ENCODE measurements around the gene MYBBP1A.

MYBBP1A gene

DNA sequence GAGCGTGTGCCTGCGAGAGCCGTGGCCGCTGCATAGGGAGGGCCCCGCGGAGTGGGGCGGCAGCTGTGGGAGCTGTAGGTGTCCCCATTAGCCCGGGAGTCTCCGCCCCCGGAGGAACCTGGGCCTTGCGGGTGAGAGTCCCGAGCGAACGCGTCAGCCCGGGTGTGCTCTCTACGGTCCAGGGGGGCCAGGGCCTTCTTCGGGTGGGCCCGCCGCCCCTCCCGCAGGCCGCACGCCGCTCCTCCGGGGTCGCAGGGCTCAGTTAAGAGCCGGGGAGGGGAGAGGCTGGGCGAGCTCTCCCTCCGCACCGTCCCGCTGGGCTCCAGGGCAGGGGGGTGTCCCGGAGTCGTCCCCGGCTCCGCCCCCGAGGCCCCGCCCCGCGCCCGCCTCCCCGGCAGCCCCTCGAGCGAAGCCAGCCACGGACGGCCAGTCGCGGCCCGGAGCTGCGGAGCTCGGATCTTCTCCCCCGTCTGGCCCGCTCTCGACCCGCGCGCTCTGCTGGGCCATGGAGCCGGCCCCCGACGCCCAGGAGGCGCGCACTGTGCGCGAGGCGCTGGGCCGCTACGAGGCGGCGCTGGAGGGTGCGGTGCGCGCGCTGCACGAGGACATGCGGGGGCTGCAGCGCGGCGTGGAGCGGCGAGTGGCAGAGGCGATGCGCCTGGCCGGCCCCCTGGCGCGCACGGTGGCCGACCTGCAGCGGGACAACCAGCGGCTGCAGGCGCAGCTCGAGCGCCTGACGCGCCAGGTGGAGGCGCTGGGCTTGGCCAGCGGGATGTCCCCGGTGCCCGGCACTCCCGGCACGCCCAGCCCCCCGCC is 29.1 kb upstream of the MYBBP1A start, which contains the start of gene SMTNL2:
TSS of gene SMTNL2 (plus strand) at position 429 of the 816 bp plus-strand sequence. CDS start at position 506, 77 bp downstream.
- Histone ChIP-seq H3K9me2 (replicated peaks; ENCODE audit: insufficient read depth, low read length) (no peaks in the 10 kb centered on the region), H3F3A (ENCODE audit: insufficient read depth, low read length) (no peaks in the 10 kb centered on the region), H3K27ac (ENCODE audit: low read length) (no peak within 1 kb of the TSS), H3K4me3 (ENCODE audit: low read length) (no peak within 1 kb of the TSS), H3K9me3 (replicated peaks; ENCODE audit: insufficient read depth, low read length) (no peaks in the 10 kb centered on the region), H3K9ac (ENCODE audit: low read length) (no peak within 1 kb of the TSS), H3K36me3 (replicated peaks; ENCODE audit: insufficient read depth, low read length) (no peaks in the 10 kb centered on the region), H3K79me2 (ENCODE audit: low read length) (no peaks in the 10 kb centered on the region), H3K4me2 (ENCODE audit: low read depth, low read length) (no peak within 1 kb of the TSS), H3K4me1 (ENCODE audit: low read length) (no peaks in the 10 kb centered on the region), H3K27me3 (replicated peaks; ENCODE audit: insufficient read depth, low read length) (peaks cover 92% of the 10 kb centered on the region), H2AFZ (ENCODE audit: low read length) (no peak within 1 kb of the TSS), H4K20me1 (ENCODE audit: insufficient read depth, low read length) (no peaks in the 10 kb centered on the region)
- DNase-seq: no peak
- TF ChIP-seq, protein P1, sequence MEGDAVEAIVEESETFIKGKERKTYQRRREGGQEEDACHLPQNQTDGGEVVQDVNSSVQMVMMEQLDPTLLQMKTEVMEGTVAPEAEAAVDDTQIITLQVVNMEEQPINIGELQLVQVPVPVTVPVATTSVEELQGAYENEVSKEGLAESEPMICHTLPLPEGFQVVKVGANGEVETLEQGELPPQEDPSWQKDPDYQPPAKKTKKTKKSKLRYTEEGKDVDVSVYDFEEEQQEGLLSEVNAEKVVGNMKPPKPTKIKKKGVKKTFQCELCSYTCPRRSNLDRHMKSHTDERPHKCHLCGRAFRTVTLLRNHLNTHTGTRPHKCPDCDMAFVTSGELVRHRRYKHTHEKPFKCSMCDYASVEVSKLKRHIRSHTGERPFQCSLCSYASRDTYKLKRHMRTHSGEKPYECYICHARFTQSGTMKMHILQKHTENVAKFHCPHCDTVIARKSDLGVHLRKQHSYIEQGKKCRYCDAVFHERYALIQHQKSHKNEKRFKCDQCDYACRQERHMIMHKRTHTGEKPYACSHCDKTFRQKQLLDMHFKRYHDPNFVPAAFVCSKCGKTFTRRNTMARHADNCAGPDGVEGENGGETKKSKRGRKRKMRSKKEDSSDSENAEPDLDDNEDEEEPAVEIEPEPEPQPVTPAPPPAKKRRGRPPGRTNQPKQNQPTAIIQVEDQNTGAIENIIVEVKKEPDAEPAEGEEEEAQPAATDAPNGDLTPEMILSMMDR (IDR thresholded peaks at IDR 0.05; ENCODE audit: low read length): no peak
- TF ChIP-seq EZH2phosphoT487 (IDR thresholded peaks at IDR 0.05; ENCODE audit: low read length): no peak
- TF ChIP-seq EZH2 (optimal IDR thresholded peaks at IDR 0.05; ENCODE audit: low read depth, low read length): no peak

DNA sequence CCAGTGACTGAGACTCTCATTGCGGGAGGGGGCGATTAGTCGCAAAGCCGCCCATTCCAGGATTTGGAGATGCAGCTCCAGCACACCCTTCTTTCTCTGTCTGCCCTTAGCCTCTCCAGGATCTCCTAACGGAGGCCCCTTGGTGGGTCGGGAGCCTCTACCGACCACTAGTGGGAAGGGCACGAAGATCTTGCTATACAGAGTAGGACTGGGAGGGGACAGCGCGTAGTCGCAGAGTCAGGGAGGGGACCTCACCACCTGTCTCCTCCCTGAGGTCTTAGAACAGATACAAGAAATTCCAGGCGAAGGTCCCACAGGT is 28.6 kb upstream of the MYBBP1A start:
- no peaks in the 10 kb centered on the region for H3K9me3 ChIP-seq (replicated peaks; ENCODE audit: insufficient read depth, low read length)
- no peak overlapping the region for H2AFZ ChIP-seq (ENCODE audit: low read length)
- no peaks in the 10 kb centered on the region for H3K9me2 ChIP-seq (replicated peaks; ENCODE audit: insufficient read depth, low read length)
- no peak for DNase-seq
- TF ChIP-seq EZH2 (optimal IDR thresholded peaks at IDR 0.05; ENCODE audit: low read depth, low read length): no peak
- TF ChIP-seq, protein P1 (IDR thresholded peaks at IDR 0.05; ENCODE audit: low read length): no peak
- no peak for TF ChIP-seq EZH2phosphoT487 (IDR thresholded peaks at IDR 0.05; ENCODE audit: low read length)
- H3K4me3 ChIP-seq (ENCODE audit: low read length): no peak overlapping the region
- no peak overlapping the region for H3K4me2 ChIP-seq (ENCODE audit: low read depth, low read length)
- H4K20me1 ChIP-seq (ENCODE audit: insufficient read depth, low read length): no peaks in the 10 kb centered on the region
- H3K27ac ChIP-seq (ENCODE audit: low read length): no peak overlapping the region
- H3F3A ChIP-seq (ENCODE audit: insufficient read depth, low read length): no peaks in the 10 kb centered on the region
- no peak overlapping the region for H3K9ac ChIP-seq (ENCODE audit: low read length)
- H3K27me3 ChIP-seq (replicated peaks; ENCODE audit: insufficient read depth, low read length): peaks cover 89% of the 10 kb centered on the region
- H3K36me3 ChIP-seq (replicated peaks; ENCODE audit: insufficient read depth, low read length): no peaks in the 10 kb centered on the region
- H3K4me1 ChIP-seq (ENCODE audit: low read length): no peaks in the 10 kb centered on the region
- no peaks in the 10 kb centered on the region for H3K79me2 ChIP-seq (ENCODE audit: low read length)

DNA sequence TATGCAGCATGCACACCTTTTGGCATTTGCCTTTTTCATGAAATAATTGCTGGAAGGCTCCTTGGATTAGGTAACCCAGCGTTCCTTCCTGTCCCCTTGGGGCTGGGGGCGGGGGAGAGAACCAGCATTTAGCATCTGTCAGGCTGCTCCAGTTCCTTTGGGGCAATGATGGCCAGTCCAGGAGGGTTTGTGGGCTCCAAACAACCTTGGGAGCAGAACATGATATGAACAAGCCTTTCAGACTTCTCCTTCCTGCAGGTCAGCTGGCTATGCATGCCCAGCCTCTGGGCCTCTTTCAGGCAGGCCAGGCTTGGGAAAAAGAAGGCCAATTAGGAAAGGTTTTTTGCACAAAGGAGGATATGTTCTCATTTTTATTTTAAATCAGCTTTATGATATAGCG is 28.0 kb upstream of the MYBBP1A start:
- Histone ChIP-seq H3K4me2 (ENCODE audit: low read depth, low read length) (no peak overlapping the region), H3K27me3 (replicated peaks; ENCODE audit: insufficient read depth, low read length) (peaks cover 84% of the 10 kb centered on the region), H3F3A (ENCODE audit: insufficient read depth, low read length) (no peaks in the 10 kb centered on the region), H3K36me3 (replicated peaks; ENCODE audit: insufficient read depth, low read length) (no peaks in the 10 kb centered on the region), H3K9me2 (replicated peaks; ENCODE audit: insufficient read depth, low read length) (no peaks in the 10 kb centered on the region), H4K20me1 (ENCODE audit: insufficient read depth, low read length) (no peaks in the 10 kb centered on the region), H3K4me1 (ENCODE audit: low read length) (no peaks in the 10 kb centered on the region), H3K9me3 (replicated peaks; ENCODE audit: insufficient read depth, low read length) (no peaks in the 10 kb centered on the region), H3K27ac (ENCODE audit: low read length) (no peak overlapping the region), H3K4me3 (ENCODE audit: low read length) (no peak overlapping the region), H3K79me2 (ENCODE audit: low read length) (no peaks in the 10 kb centered on the region), H2AFZ (ENCODE audit: low read length) (no peak overlapping the region), H3K9ac (ENCODE audit: low read length) (no peak overlapping the region)
- no peak for DNase-seq
- TF ChIP-seq, protein P1 (IDR thresholded peaks at IDR 0.05; ENCODE audit: low read length): no peak
- no peak for TF ChIP-seq EZH2phosphoT487 (IDR thresholded peaks at IDR 0.05; ENCODE audit: low read length)
- TF ChIP-seq EZH2 (optimal IDR thresholded peaks at IDR 0.05; ENCODE audit: low read depth, low read length): no peak

Data from MM.1S (cell line).